Gastroesophageal sphincter (tissue), 3 donors: ENCODE data around the gene SMIM27.

ENCODE experiments used
- CTCF ChIP-seq, 4 experiments: fragments of 200-600 bp in 2 of 4; fragments of 450-650 bp in 2 of 4; sonication (generic) in 1 of 4; IDR thresholded peaks; one replicate each; pipeline ENCODE4 v1.5.1; 2017 to 2019; ENCODE audit warnings: antibody characterized with exemption in 4 of 4, mild to moderate bottlenecking in 2 of 4, moderate library complexity in 2 of 4
- POLR2A ChIP-seq, 2 donors: fragments of 450-650 bp; IDR thresholded peaks; one replicate each; pipeline ENCODE4 v1.6.1; 2017; ENCODE audit warnings: antibody characterized with exemption in 2 of 2, mild to moderate bottlenecking in 2 of 2, moderate library complexity in 1 of 2
- POLR2AphosphoS5 ChIP-seq: sonication (generic); formaldehyde crosslinking; IDR thresholded peaks from one replicate; pipeline ENCODE4 v1.6.1; 2017; ENCODE audit warnings: antibody characterized with exemption

- TF ChIP-seq POLR2A (IDR thresholded peaks at IDR 0.05), result no peak
- no peak for TF ChIP-seq CTCF (IDR thresholded peaks at IDR 0.05)
- no peak for TF ChIP-seq POLR2AphosphoS5
These were observed 38.8 kb downstream of the SMIM27 start for GRCh38 chr9:32590898-32591297.
